ENCODE results near the gene ARFIP2. TPM values are rescaled to one million over a fixed set of nuclear protein-coding genes. Genes with fewer than 3 reads are reported as not detected.

The ARFIP2 gene, protein sequence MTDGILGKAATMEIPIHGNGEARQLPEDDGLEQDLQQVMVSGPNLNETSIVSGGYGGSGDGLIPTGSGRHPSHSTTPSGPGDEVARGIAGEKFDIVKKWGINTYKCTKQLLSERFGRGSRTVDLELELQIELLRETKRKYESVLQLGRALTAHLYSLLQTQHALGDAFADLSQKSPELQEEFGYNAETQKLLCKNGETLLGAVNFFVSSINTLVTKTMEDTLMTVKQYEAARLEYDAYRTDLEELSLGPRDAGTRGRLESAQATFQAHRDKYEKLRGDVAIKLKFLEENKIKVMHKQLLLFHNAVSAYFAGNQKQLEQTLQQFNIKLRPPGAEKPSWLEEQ
- 40.6 and 43.1 TPM in 2 replicates for total RNA-seq

DNA sequence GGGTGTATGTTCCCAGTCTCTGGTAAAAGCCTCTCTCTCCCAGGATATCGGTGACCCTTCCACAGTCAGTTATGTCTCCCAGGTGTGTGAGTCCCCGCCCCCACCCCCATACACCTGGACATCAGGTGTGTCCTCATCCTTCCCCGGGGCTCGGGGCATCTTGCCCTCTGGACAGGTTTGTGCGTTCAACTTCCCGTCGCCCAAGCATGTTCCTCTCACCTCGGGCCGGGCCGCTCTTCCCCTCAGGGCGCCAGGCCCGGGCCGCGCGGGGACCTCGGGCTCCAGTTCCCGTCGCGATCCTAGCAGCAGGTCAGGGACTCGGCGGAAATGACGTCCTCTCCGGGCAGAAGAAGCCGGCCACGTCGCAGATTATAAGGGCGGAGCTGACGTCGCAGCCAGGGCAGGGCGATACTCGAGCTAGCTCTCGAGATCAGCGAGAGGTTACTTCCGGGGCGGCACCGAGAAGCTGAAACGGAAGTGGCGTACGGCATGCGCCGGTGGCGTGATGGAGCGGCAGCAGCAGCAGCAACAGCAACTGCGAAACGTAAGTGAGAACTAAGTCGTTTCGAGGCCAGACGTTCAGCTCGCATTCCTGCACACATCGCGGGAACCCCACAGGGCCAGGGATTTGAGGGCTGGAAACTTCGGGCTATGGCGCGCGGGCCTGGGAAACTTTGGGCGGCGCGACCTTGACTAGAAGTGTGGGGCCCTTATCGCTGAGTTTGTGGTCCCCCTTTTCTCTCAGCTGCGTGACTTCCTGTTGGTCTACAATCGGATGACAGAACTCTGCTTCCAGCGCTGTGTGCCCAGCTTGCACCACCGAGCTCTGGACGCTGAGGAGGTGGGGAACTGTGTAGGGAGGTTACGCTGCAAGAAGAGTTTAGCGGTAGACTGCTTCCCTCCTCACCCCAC lies at the start of gene ARFIP2, which contains the start of gene TIMM10B:
ARFIP2 (minus strand) TSS at position 320 of the 912 bp plus-strand sequence. CDS start 910 bp downstream, outside the sequence.
TIMM10B (plus strand) TSS at position 490 of the 912 bp plus-strand sequence; CDS start at position 506, 16 bp downstream.
- intact Hi-C loops (cut with micrococcal nuclease) = loop anchor here (1.0 to 5.0 kb wide), 10 partner anchors 62 to 1874 kb away; partner anchors contain the start of genes APBB1, FHIP1B, ILK and MRPL17
- TF ChIP-seq, protein P1, sequence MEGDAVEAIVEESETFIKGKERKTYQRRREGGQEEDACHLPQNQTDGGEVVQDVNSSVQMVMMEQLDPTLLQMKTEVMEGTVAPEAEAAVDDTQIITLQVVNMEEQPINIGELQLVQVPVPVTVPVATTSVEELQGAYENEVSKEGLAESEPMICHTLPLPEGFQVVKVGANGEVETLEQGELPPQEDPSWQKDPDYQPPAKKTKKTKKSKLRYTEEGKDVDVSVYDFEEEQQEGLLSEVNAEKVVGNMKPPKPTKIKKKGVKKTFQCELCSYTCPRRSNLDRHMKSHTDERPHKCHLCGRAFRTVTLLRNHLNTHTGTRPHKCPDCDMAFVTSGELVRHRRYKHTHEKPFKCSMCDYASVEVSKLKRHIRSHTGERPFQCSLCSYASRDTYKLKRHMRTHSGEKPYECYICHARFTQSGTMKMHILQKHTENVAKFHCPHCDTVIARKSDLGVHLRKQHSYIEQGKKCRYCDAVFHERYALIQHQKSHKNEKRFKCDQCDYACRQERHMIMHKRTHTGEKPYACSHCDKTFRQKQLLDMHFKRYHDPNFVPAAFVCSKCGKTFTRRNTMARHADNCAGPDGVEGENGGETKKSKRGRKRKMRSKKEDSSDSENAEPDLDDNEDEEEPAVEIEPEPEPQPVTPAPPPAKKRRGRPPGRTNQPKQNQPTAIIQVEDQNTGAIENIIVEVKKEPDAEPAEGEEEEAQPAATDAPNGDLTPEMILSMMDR (IDR thresholded peaks at IDR 0.05) = no peak
- H3K27me3 Mint-ChIP-seq = no peaks in the 10 kb centered on the region
- POLR2A ChIA-PET = interaction anchor here (0.6 to 2.4 kb wide), 22 partner anchors 8 to 791 kb away, joined by 3 to 20 read pairs (median 4); partner anchors contain the start of genes APBB1, MRPL17, SMPD1 and TAF10
- H3K27ac Mint-ChIP-seq = peak within 1 kb of the TSS; percentile 97
- H3K36me3 Mint-ChIP-seq (ENCODE audit: low read depth) = peaks cover 47% of the 10 kb centered on the region
- ATAC-seq (ENCODE audit: low read depth) (peak; percentile 95), DNase-seq (peak; percentile 92)
- peaks cover 42% of the 10 kb centered on the region for H3K4me1 Mint-ChIP-seq
- H3K4me3 Mint-ChIP-seq = peak within 1 kb of the TSS; percentile 95
- no peaks in the 10 kb centered on the region for H3K9me3 Mint-ChIP-seq
- CTCF ChIA-PET = interaction anchor here (1.0 to 1.9 kb wide), 6 partner anchors 12 to 225 kb away, joined by 3 to 9 read pairs (median 4); partner anchors contain the start of genes MRPL17 and SMPD1

DNA sequence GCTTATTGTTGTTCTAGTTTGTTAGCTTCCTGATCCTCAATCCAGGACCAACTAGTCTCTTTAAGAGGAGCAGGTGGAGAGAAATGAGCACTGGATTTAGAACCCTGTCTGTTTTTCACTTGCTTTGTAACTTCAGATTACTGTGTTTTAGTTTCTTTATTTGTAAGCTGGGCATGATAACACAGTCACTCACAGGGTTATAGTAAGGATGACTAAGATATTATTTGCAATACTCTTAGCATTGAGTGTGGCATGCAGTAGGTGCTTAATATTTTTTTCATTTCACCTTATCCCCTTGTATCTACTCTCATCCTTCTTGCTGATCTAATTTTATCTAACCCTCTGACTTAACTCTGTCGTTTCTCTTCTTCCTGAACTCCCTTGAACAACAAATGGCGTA lies 49.7 kb upstream of the ARFIP2 start:
- peaks cover 21% of the 10 kb centered on the region for H3K36me3 Mint-ChIP-seq (ENCODE audit: low read depth)
- TF ChIP-seq, protein P1 (IDR thresholded peaks at IDR 0.05) = no peak
- peaks cover 10% of the 10 kb centered on the region for H3K4me1 Mint-ChIP-seq
- intact Hi-C loops (cut with micrococcal nuclease) = loop anchor here (1.0 to 5.0 kb wide), 5 partner anchors 71 to 226 kb away; partner anchors contain the start of genes ILK, MRPL17 and RRP8
- no peaks in the 10 kb centered on the region for H3K27me3 Mint-ChIP-seq
- DNase-seq (no peak), ATAC-seq (ENCODE audit: low read depth) (no peak)
- no peak overlapping the region for H3K27ac Mint-ChIP-seq
- no peak overlapping the region for H3K4me3 Mint-ChIP-seq
- ChIA-PET POLR2A (interaction anchor here (1.0 kb wide), 1 partner anchor 152 kb away, joined by 4 read pairs; the partner anchor contains the start of gene MRPL17), CTCF (interaction anchor here (0.6 to 5.5 kb wide), 25 partner anchors 10 to 240 kb away, joined by 3 to 53 read pairs (median 4); partner anchors contain the start of genes MRPL17 and TPP1)
- H3K9me3 Mint-ChIP-seq = no peaks in the 10 kb centered on the region

DNA sequence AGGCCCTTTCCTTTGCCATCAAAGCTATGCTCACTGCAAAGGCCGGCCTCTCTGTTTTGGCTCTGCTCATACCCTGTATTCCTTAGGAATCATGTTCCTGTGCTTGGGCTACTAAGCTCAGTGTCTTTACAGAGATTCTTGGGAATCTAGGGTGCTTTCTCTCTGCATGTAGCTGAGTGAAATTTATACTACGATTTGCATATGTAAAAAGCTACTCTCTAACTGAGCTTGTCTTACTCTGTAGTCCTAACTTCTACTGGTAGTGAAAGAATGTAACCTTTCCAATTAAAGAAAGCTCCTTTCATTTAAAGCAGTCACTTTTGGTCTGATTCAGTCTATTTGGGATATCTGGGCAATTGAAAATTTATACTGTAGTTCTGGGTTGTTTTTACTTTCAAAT lies 48.1 kb upstream of the ARFIP2 start:
- Mint-ChIP-seq H3K36me3 (ENCODE audit: low read depth) (peaks cover 25% of the 10 kb centered on the region), H3K27ac (no peak overlapping the region), H3K4me3 (no peak overlapping the region), H3K4me1 (peaks cover 10% of the 10 kb centered on the region), H3K27me3 (no peaks in the 10 kb centered on the region), H3K9me3 (no peaks in the 10 kb centered on the region)
- intact Hi-C loops (cut with micrococcal nuclease) = no loop called here
- ChIA-PET POLR2A (no interaction called here), CTCF (interaction anchor here (1.1 to 5.5 kb wide), 6 partner anchors 89 to 225 kb away, joined by 3 to 53 read pairs (median 24); partner anchors contain the start of genes MRPL17 and TPP1)
- DNase-seq = no peak
- ATAC-seq (ENCODE audit: low read depth) = no peak
- TF ChIP-seq, protein P1 (IDR thresholded peaks at IDR 0.05) = no peak

DNA sequence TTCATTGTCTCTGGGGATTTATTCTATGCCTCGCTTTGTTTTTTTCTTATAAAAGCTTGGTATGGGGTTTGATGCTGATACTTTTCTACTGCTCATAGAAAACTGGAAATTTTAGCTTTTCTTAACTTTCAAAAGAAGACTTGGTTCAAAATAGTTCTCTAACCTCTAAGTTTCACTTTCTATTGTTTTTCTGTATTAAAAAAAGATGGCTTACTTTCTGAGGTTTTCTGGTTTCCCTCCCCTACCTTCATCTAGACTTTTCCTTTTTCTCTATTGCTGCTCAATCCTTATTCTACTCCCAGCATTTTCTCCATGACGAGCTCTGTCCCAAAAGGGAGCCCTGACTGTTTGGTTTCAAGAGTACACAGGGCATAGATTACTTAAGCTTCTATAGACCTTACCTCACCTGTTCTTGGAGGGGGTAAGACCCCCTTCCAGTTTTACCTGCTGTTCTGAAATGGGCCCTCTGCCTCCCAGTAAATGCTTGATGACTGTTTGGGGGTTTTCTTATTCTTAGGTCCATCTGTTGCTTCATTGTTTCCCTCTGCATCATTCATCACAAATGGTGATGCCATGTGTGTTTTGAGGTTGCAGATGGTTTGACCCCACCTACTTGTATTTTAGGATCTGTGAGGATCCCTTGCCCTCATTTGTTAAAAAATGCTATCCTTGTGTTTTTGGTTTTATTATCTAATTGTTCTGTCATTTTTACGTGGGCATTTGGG lies 45.4 kb upstream of the ARFIP2 start:
- CTCF ChIA-PET = interaction anchor here (1.4 kb wide), 1 partner anchor 220 kb away, joined by 3 read pairs; no protein-coding TSS in a partner anchor
- intact Hi-C loops (cut with micrococcal nuclease) = no loop called here
- Mint-ChIP-seq H3K27me3 (no peaks in the 10 kb centered on the region), H3K4me1 (peaks cover 10% of the 10 kb centered on the region), H3K27ac (no peak overlapping the region), H3K4me3 (no peak overlapping the region), H3K9me3 (no peaks in the 10 kb centered on the region), H3K36me3 (ENCODE audit: low read depth) (peaks cover 18% of the 10 kb centered on the region)
- ATAC-seq (ENCODE audit: low read depth) (no peak), DNase-seq (no peak)
- POLR2A ChIA-PET = interaction anchor here (0.5 kb wide), 1 partner anchor 76 kb away, joined by 5 read pairs; no protein-coding TSS in a partner anchor
- TF ChIP-seq, protein P1 (IDR thresholded peaks at IDR 0.05) = no peak

Measured in activated B cell treated with CpG ODN at 0.5 μM for 24 hours (primary cell).